AG04449 (cell line): Measurements from ENCODE around the gene FOXF1.

Experiments used
- CTCF ChIA-PET: fragments of 350-600 bp; formaldehyde crosslinking; extraction: SDS; loops from one replicate; lab custom pipeline; 2021; ENCODE audit warnings: antibody characterized with exemption; lab: Yijun Ruan, JAX
- POLR2A ChIA-PET: fragments of 400-600, 350-600 bp; formaldehyde crosslinking; extraction: SDS; loops from one replicate; lab custom pipeline; 2020; ENCODE audit warnings: antibody characterized with exemption, inconsistent platforms; lab: Yijun Ruan, JAX
- DNase-seq: peaks from one replicate; pipeline ENCODE4 v3.0.0-alpha.2; 2010; ENCODE audit warnings: low read depth, low spot score
- H3K4me3 ChIP-seq: 2 replicates; pipeline ENCODE4 v1.5.1; 2011; ENCODE audit warnings: low read depth, mild to moderate bottlenecking, control low read depth, low read length
- TF ChIP-seq, protein P1 (sequence below): IDR thresholded peaks from one replicate; pipeline ENCODE4 v1.5.1; 2011; ENCODE audit warnings: mild to moderate bottlenecking, moderate library complexity, low read length, control low read depth, inconsistent platforms; ENCODE audit not compliant: insufficient read depth; ENCODE audit errors: missing control alignments

Gene FOXF1

DNA sequence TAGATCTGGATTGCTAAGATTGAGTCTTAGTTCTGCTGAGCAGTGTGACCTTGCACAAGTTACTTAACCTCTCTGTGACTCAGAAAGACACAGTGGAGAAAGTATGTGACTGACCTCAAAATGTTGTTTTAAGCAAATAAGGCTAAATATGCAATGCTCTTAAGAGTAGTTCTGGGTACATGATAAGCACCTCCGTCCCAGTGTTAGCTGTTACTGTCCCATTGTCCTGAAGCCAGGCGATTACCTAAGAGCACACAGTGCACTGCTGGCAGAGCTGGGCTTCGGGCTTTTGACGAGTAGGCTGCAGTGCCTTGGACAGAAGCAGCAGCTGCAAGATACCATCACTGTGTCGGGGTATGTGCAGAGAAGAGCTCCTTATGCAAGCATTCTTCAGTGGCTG, 32.7 kb upstream of the FOXF1 start:
- POLR2A ChIA-PET: no interaction called here
- H3K4me3 ChIP-seq: no peak overlapping the region
- DNase-seq: no peak
- CTCF ChIA-PET: interaction anchor here (0.9 to 3.6 kb wide), 3 partner anchors 16 to 128 kb away, joined by 3 to 11 read pairs (median 3); no protein-coding TSS in a partner anchor
- TF ChIP-seq, protein P1, sequence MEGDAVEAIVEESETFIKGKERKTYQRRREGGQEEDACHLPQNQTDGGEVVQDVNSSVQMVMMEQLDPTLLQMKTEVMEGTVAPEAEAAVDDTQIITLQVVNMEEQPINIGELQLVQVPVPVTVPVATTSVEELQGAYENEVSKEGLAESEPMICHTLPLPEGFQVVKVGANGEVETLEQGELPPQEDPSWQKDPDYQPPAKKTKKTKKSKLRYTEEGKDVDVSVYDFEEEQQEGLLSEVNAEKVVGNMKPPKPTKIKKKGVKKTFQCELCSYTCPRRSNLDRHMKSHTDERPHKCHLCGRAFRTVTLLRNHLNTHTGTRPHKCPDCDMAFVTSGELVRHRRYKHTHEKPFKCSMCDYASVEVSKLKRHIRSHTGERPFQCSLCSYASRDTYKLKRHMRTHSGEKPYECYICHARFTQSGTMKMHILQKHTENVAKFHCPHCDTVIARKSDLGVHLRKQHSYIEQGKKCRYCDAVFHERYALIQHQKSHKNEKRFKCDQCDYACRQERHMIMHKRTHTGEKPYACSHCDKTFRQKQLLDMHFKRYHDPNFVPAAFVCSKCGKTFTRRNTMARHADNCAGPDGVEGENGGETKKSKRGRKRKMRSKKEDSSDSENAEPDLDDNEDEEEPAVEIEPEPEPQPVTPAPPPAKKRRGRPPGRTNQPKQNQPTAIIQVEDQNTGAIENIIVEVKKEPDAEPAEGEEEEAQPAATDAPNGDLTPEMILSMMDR: no peak

DNA sequence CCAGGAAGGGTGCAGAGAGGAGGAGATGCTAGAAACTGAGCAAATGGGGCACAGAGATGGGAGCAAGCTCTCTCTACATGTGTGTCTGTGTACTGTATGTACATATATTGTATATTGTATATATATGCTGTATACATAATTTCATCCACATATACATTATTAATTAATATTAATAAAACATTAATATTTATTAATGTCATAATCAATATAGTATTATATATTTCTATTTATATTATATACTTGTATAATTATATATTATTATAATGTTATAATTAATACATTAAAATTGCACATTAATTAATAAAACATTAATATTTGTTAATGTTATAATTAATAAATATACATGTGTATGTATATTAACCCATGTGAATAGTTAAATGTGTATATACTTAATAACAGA, 31.5 kb upstream of the FOXF1 start:
- ChIA-PET CTCF (interaction anchor here (3.6 kb wide), 1 partner anchor 42 kb away, joined by 11 read pairs; no protein-coding TSS in a partner anchor), POLR2A (no interaction called here)
- H3K4me3 ChIP-seq: no peak overlapping the region
- DNase-seq: no peak
- TF ChIP-seq, protein P1: no peak

DNA sequence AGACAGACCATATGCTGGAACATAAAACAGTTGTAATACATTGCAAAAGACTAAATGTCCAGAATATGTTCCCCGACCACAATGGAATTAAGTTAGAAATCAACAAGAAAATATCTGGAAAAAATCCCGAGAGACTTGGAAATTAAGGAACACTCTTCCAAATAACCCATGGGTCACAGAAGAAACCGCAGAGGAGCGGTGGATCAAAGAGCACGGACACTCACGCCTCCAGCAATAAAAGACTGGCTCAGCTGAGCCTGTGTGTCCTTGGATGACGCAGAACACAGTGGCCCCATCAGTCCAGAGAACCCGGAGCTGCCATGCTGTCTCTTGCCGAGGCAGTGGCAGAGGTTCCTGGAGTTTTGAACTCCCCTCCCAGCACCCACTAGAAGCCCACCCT, 30.9 kb upstream of the FOXF1 start:
- POLR2A ChIA-PET: no interaction called here
- TF ChIP-seq, protein P1: no peak
- H3K4me3 ChIP-seq: no peak overlapping the region
- no peak for DNase-seq
- CTCF ChIA-PET: interaction anchor here (3.6 kb wide), 1 partner anchor 41 kb away, joined by 11 read pairs; no protein-coding TSS in a partner anchor

DNA sequence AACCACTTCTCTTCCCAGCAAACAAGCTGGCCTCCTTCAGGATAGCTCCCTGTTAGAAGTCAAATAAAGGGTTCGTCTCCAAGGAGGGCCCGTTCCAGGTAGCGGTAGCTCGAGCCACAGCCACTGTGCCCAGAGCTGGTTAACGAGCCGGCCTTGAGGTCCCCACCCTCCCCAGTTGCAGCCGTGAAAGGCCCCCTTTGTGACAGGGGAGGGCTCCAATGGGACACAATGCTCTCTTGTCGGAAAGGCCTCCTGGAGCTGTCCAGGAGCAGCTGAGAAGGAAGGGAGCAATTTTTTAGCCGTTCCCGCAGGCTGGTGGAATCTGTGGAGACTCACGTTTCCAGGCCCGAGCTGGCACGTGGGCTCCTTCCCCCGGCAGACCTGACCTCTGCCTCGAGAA, 29.9 kb upstream of the FOXF1 start:
- TF ChIP-seq, protein P1: no peak
- ChIA-PET CTCF (interaction anchor here (0.9 kb wide), 1 partner anchor 37 kb away, joined by 3 read pairs; no protein-coding TSS in a partner anchor), POLR2A (no interaction called here)

DNA sequence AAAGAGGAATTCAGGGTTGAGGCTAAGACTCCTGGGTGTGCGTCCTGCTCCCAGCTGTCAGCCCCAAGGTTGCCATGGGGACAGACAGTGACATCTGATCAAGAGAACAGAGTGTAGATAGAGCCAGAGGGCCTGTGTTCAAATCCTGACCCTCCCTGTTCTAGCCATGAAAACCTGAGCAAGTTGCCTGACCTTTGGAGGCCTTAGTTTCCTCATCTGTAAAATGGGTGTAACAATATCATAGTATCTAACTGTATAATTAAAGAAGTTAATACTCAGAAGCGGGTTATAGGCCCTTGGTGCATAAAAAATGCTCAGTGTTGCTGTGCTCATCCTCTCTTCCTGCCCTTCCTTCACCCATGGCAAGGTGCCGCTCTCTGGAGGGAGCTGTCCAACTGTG, 28.7 kb upstream of the FOXF1 start:
- TF ChIP-seq, protein P1: no peak
- CTCF ChIA-PET: no interaction called here
- DNase-seq: no peak
- POLR2A ChIA-PET: no interaction called here
- no peak overlapping the region for H3K4me3 ChIP-seq

More for the DNA sequence above, 29.9 kb upstream of the FOXF1 start:
- DNase-seq: no peak
- no peak overlapping the region for H3K4me3 ChIP-seq

DNA sequence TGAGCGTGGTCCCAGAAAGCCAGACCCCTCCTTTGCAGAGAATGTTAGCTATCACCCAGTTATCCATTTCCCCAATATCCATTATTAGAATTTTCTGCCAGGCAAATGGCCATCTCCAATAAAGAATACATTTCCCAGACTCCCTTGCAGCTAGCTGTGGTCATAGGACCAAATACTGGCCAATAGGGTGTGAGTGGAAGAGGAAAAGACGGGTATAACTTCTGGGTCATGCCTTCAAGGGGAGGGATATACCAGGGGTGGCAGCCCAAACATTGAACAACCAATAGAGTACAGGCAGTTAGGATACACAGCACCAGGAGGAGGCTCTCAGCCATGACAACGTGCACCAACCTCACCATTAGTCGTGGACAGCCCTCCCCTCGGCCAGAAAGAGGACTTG, 26.1 kb upstream of the FOXF1 start:
- TF ChIP-seq, protein P1: no peak
- ChIA-PET POLR2A (no interaction called here), CTCF (no interaction called here)
- H3K4me3 ChIP-seq: no peak overlapping the region
- DNase-seq: no peak
